Keratinocyte (primary cell): Measurements from ENCODE around the gene PANK3. TPM values are rescaled to one million over a fixed set of nuclear protein-coding genes. Genes with fewer than 3 reads are reported as not detected.

Experiments
- DNase-seq: peaks from one replicate; pipeline ENCODE4 v3.0.0-alpha.2; 2011; ENCODE audit warnings: low read depth, missing footprints, low spot score
- FAIRE-seq: peaks from 2 replicates; lab custom pipeline; 2011; peaks lifted over from hg19 to GRCh38; lab: Jason Lieb, UNC
- H2AFZ ChIP-seq: 2 replicates; pipeline ENCODE4 v1.6.0; 2012; ENCODE audit warnings: low read length, control low read depth, inconsistent platforms; ENCODE audit not compliant: control insufficient read depth
- H3K27ac ChIP-seq: 2 replicates; pipeline ENCODE4 v1.5.1; 2011; ENCODE audit warnings: low read length; ENCODE audit not compliant: control insufficient read depth, insufficient read depth
- H3K27me3 ChIP-seq: 3 replicates; pipeline ENCODE4 v1.6.0; 2011; ENCODE audit warnings: low read length; ENCODE audit not compliant: control insufficient read depth, insufficient read depth; ENCODE audit errors: extremely low read depth
- H3K36me3 ChIP-seq, 2 experiments: 2 replicates in 1 of 2; 3 replicates in 1 of 2; pipeline ENCODE4 v1.5.1; 2011; ENCODE audit warnings: low read length in 2 of 2, mild to moderate bottlenecking in 1 of 2; ENCODE audit not compliant: control insufficient read depth in 2 of 2, insufficient read depth in 2 of 2; ENCODE audit errors: extremely low read depth in 1 of 2
- H3K4me1 ChIP-seq: 3 replicates; pipeline ENCODE4 v1.5.1; 2011; ENCODE audit warnings: low read length; ENCODE audit not compliant: control insufficient read depth, insufficient read depth; ENCODE audit errors: extremely low read depth
- H3K4me2 ChIP-seq: 3 replicates; pipeline ENCODE4 v1.6.0; 2011; ENCODE audit warnings: low read depth, low read length; ENCODE audit not compliant: control insufficient read depth, insufficient read depth; ENCODE audit errors: extremely low read depth
- H3K4me3 ChIP-seq, 3 experiments: fragments of 200-600 bp in 1 of 3; sonication (generic) in 1 of 3; 2 replicates in 2 of 3; 3 replicates in 1 of 3; pipeline ENCODE4 v1.5.1; 2011 to 2016; ENCODE audit warnings: low read length in 3 of 3, mild to moderate bottlenecking in 3 of 3, control low read depth in 2 of 3, inconsistent platforms in 1 of 3, low read depth in 1 of 3, mixed read lengths in 1 of 3, mixed run types in 1 of 3, moderate library complexity in 1 of 3; ENCODE audit not compliant: control insufficient read depth in 2 of 3, insufficient read depth in 2 of 3; ENCODE audit errors: extremely low read depth in 1 of 3
- H3K79me2 ChIP-seq: 2 replicates; pipeline ENCODE4 v1.6.0; 2012; ENCODE audit warnings: low read length; ENCODE audit not compliant: control insufficient read depth, insufficient read depth
- H3K9ac ChIP-seq: 3 replicates; pipeline ENCODE4 v1.6.0; 2011; ENCODE audit warnings: low read length; ENCODE audit not compliant: control insufficient read depth, insufficient read depth; ENCODE audit errors: extremely low read depth
- H3K9me1 ChIP-seq: 3 replicates; pipeline ENCODE4 v1.6.0; 2011; ENCODE audit warnings: low read length; ENCODE audit not compliant: control insufficient read depth, insufficient read depth; ENCODE audit errors: extremely low read depth
- H3K9me3 ChIP-seq: 2 replicates; pipeline ENCODE4 v1.5.1; 2012; ENCODE audit warnings: low read depth, low read length; ENCODE audit not compliant: control insufficient read depth
- H4K20me1 ChIP-seq: 3 replicates; pipeline ENCODE4 v1.6.0; 2011; ENCODE audit warnings: low read length; ENCODE audit not compliant: control insufficient read depth, insufficient read depth; ENCODE audit errors: extremely low read depth
- CTCF ChIP-seq, 3 experiments: IDR thresholded peaks in 1 of 3; conservative IDR thresholded peaks in 1 of 3; optimal IDR thresholded peaks in 1 of 3; 2 replicates in 2 of 3; 3 replicates in 1 of 3; pipeline versions ENCODE3 to v1.5.1; 2011; ENCODE audit warnings: low read length in 3 of 3, mild to moderate bottlenecking in 3 of 3, moderate library complexity in 2 of 3, control low read depth in 1 of 3, inconsistent platforms in 1 of 3; ENCODE audit not compliant: insufficient read depth in 2 of 3; ENCODE audit errors: extremely low read depth in 1 of 3
- EZH2 ChIP-seq: IDR thresholded peaks from one replicate; pipeline ENCODE4 v1.6.1; 2012; ENCODE audit warnings: inconsistent platforms, mild to moderate bottlenecking, low read length, moderate library complexity
- dilution Hi-C: fragments of 300-500 bp; cut with MboI; formaldehyde crosslinking; loops from one replicate; pipeline ENCODE4 v1.7.0; 2020; ENCODE audit warnings: low sequenced_read_pairs; ENCODE audit not compliant: extremely low pct_ligation_motif_present
- polyA plus RNA-seq, 5 experiments: library from polyadenylated mRNA; depleted of rRNA in 3 of 5; stranded (reverse) in 3 of 5; stranded (forward) in 1 of 5; unstranded in 1 of 5; fragments of >200 nt; gene quantifications; 1 replicate in 1 of 5; 2 replicates in 3 of 5; 3 replicates in 1 of 5; pipeline versions ENCODE4 v1.2.1 to v1.2.3, GENCODE V29; 2011 to 2012; ENCODE audit warnings: missing spikeins in 2 of 5, low read depth in 1 of 5, low replicate concordance in 1 of 5

PANK3 gene
- polyA plus RNA-seq, 1 donor (not counting 4 experiments of a cell fraction or from before 2014, with no cell fraction given): 39.6 TPM

- dilution Hi-C loops: no loop called here
- FAIRE-seq (no peak), DNase-seq (no peak)
- H3K27me3 ChIP-seq: no peaks in the 10 kb centered on the region
- no peaks in the 10 kb centered on the region for H3K36me3 ChIP-seq
- no peak overlapping the region for H3K4me3 ChIP-seq
- H3K27ac ChIP-seq: no peak overlapping the region
- no peaks in the 10 kb centered on the region for H3K9me1 ChIP-seq
- H3K9ac ChIP-seq: no peak overlapping the region
- no peak for TF ChIP-seq EZH2
- no peak for TF ChIP-seq CTCF (optimal IDR thresholded peaks at IDR 0.05 in 1 of 3, IDR thresholded peaks at IDR 0.05 in 1 of 3, conservative IDR thresholded peaks at IDR 0.05 in 1 of 3; ENCODE audit: extremely low read depth in 1 of 3, insufficient read depth in 2 of 3, low read length in 3 of 3)
- H3K4me1 ChIP-seq: no peaks in the 10 kb centered on the region
- H3K4me2 ChIP-seq: no peak overlapping the region
- no peaks in the 10 kb centered on the region for H3K79me2 ChIP-seq
- no peak overlapping the region for H2AFZ ChIP-seq
- H4K20me1 ChIP-seq: no peaks in the 10 kb centered on the region
- no peaks in the 10 kb centered on the region for H3K9me3 ChIP-seq
Observed at GRCh38 chr5:168592014-168592368, 12.8 kb upstream of the PANK3 start.

- dilution Hi-C loops: no loop called here
- H3K27ac ChIP-seq: no peak overlapping the region
- no peak overlapping the region for H3K4me2 ChIP-seq
- H2AFZ ChIP-seq: no peak overlapping the region
- DNase-seq (no peak), FAIRE-seq (no peak)
- no peaks in the 10 kb centered on the region for H3K79me2 ChIP-seq
- H3K36me3 ChIP-seq: no peaks in the 10 kb centered on the region
- no peaks in the 10 kb centered on the region for H4K20me1 ChIP-seq
- H3K4me1 ChIP-seq: no peaks in the 10 kb centered on the region
- H3K4me3 ChIP-seq: no peak overlapping the region
- TF ChIP-seq CTCF (optimal IDR thresholded peaks at IDR 0.05 in 1 of 3, IDR thresholded peaks at IDR 0.05 in 1 of 3, conservative IDR thresholded peaks at IDR 0.05 in 1 of 3; ENCODE audit: extremely low read depth in 1 of 3, insufficient read depth in 2 of 3, low read length in 3 of 3) (no peak), EZH2 (no peak)
- no peaks in the 10 kb centered on the region for H3K9me3 ChIP-seq
- H3K9me1 ChIP-seq: no peaks in the 10 kb centered on the region
- no peaks in the 10 kb centered on the region for H3K27me3 ChIP-seq
- H3K9ac ChIP-seq: no peak overlapping the region
Observed at GRCh38 chr5:168591302-168592013, 12.3 kb upstream of the PANK3 start.
